CD4-positive, CD25-positive, alpha-beta regulatory T cell (primary cell): ENCODE results near the gene MSRB2. TPM values are rescaled to one million over a fixed set of nuclear protein-coding genes. Genes with fewer than 3 reads are reported as not detected.

Experiments used
- ATAC-seq, 2 donors: fragments of 150-1000 bp; cut with Tn5 transposase; one replicate each; pipeline ENCODE4 v1.10.0; 2021; ENCODE audit warnings: low read depth in 2 of 2, moderate number of reproducible peaks in 2 of 2, moderate library complexity in 1 of 2
- DNase-seq, 3 donors: peaks; one replicate each; pipeline versions ENCODE4 v3.0.0 to v3.0.0-alpha.2; 2012 to 2022; ENCODE audit warnings: mixed read lengths in 1 of 3
- H3K27ac ChIP-seq: one replicate; pipeline ENCODE4 v1.7.0; 2013; ENCODE audit warnings: mild to moderate bottlenecking, low read length; ENCODE audit not compliant: insufficient read depth, poor library complexity, severe bottlenecking
- H3K27me3 ChIP-seq: one replicate; pipeline ENCODE4 v1.7.0; 2013; ENCODE audit warnings: low read length; ENCODE audit not compliant: control insufficient read depth, insufficient read depth
- H3K36me3 ChIP-seq: one replicate; pipeline ENCODE4 v1.7.0; 2013; ENCODE audit warnings: mild to moderate bottlenecking, low read length, moderate library complexity; ENCODE audit not compliant: control insufficient read depth, insufficient read depth
- H3K4me1 ChIP-seq: 2 replicates; pipeline ENCODE4 v1.7.0; 2013; ENCODE audit warnings: mild to moderate bottlenecking, low read length; ENCODE audit not compliant: insufficient read depth, control insufficient read depth, poor library complexity, severe bottlenecking
- H3K4me3 ChIP-seq: one replicate; pipeline ENCODE4 v1.7.0; 2013; ENCODE audit warnings: low read depth, mild to moderate bottlenecking, low read length, moderate library complexity
- H3K9me3 ChIP-seq, 2 experiments: 1 replicate in 1 of 2; 2 replicates in 1 of 2; pipeline ENCODE4 v1.7.0; 2013; ENCODE audit warnings: low read length in 2 of 2, mild to moderate bottlenecking in 1 of 2, moderate library complexity in 1 of 2; ENCODE audit not compliant: control insufficient read depth in 2 of 2
- H3K27ac Mint-ChIP-seq, 3 donors: one replicate each; pipeline ENCODE4 v1.8.0; 2020 to 2022; ENCODE audit warnings: mild to moderate bottlenecking in 3 of 3, mixed read lengths in 3 of 3, moderate library complexity in 2 of 3
- H3K27me3 Mint-ChIP-seq: one replicate; pipeline ENCODE4 v1.8.0; 2022; ENCODE audit warnings: mild to moderate bottlenecking, mixed read lengths
- H3K36me3 Mint-ChIP-seq: one replicate; pipeline ENCODE4 v1.8.0; 2020; ENCODE audit warnings: mixed read lengths
- H3K4me1 Mint-ChIP-seq, 4 donors: one replicate each; pipeline ENCODE4 v1.8.0; 2020 to 2022; ENCODE audit warnings: mixed read lengths in 4 of 4, mild to moderate bottlenecking in 1 of 4
- H3K4me3 Mint-ChIP-seq, 4 donors: one replicate each; pipeline ENCODE4 v1.8.0; 2020 to 2022; ENCODE audit warnings: mild to moderate bottlenecking in 4 of 4, mixed read lengths in 4 of 4, moderate library complexity in 3 of 4
- H3K9me3 Mint-ChIP-seq, 7 donors: one replicate each; pipeline ENCODE4 v1.8.0; 2020 to 2022; ENCODE audit warnings: mixed read lengths in 7 of 7, mild to moderate bottlenecking in 3 of 7, moderate library complexity in 2 of 7
- polyA plus RNA-seq, 4 donors: library from polyadenylated mRNA; unstranded; fragments of 300-500 nt; fragmentation: Illumina TruSeq; gene quantifications; one replicate each; pipeline ENCODE4 v1.2.3, GENCODE V29; 2021
- total RNA-seq: library from RNA; stranded (reverse); gene quantifications from one replicate; pipeline ENCODE4 v1.2.3, GENCODE V29; 2022

MSRB2 gene
- total and polyA plus RNA-seq, 5 donors from 2014 or later: 1.3 to 9.9 (median 6.0) TPM

GRCh38 chr10:23106331-23107072 is 11.1 kb downstream of the MSRB2 start:
- Mint-ChIP-seq H3K4me3 (no peak overlapping the region), H3K4me1 (peaks cover 0 to 9% (median 3%) of the 10 kb centered on the region in 4 donors), H3K27ac (no peak overlapping the region), H3K36me3 (peaks cover 38% of the 10 kb centered on the region), H3K27me3 (no peaks in the 10 kb centered on the region), H3K9me3 (no peaks in the 10 kb centered on the region)
- Histone ChIP-seq H3K27ac (no peak overlapping the region), H3K27me3 (no peaks in the 10 kb centered on the region), H3K4me3 (no peak overlapping the region), H3K36me3 (peaks cover 9% of the 10 kb centered on the region), H3K9me3 (no peaks in the 10 kb centered on the region), H3K4me1 (no peaks in the 10 kb centered on the region)
- no peak for DNase-seq
- ATAC-seq: no peak

DNA sequence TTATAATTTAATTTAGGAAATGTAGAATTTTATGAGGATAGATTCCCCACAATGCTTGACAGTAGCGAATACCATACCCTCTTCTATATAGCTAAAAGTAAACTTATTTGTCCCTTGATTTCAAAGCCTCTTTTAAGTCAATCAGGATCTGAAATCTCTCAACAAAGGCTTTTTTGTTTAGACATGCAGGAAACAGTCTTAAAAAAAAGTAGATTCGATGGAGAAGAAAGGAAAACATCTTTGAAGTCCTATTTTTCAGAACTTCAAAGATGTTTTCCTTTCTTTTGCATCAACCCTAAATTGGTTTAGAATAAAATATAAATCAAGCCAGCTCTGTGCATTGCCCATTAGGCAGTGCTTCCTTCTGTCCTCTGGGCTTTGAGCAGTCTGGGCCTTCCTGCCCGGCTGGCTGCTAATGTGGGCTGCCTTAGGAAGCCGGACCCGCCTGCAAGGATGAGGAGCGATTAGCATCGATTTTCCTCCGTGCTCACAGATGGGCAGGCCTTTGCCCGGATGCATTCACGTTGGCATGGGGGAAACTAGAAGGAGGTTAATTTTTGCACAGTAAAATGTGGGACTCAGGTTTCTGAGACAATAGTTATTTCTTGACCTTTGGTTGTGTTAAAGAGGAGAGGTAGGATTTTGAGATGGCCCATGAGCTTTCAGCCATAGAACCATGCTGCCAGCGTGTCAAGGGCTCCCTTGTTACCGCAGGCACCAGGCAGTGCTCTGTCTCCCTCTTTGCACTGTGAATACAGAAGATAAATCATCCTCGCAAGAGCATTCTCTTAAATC is 15.5 kb downstream of the MSRB2 start:
- H3K36me3 Mint-ChIP-seq: peaks cover 37% of the 10 kb centered on the region
- H3K36me3 ChIP-seq: peaks cover 2% of the 10 kb centered on the region
- no peak for DNase-seq
- peaks cover 0 to 2% (median 0%) of the 10 kb centered on the region in 4 donors for H3K4me1 Mint-ChIP-seq
- H3K4me1 ChIP-seq: no peaks in the 10 kb centered on the region
- no peaks in the 10 kb centered on the region for H3K9me3 ChIP-seq
- ATAC-seq: no peak
- H3K4me3 Mint-ChIP-seq: no peak overlapping the region
- H3K27ac ChIP-seq: no peak overlapping the region
- H3K27me3 Mint-ChIP-seq: no peaks in the 10 kb centered on the region
- no peak overlapping the region for H3K27ac Mint-ChIP-seq
- no peaks in the 10 kb centered on the region for H3K27me3 ChIP-seq
- H3K9me3 Mint-ChIP-seq: no peaks in the 10 kb centered on the region
- H3K4me3 ChIP-seq: no peak overlapping the region

DNA sequence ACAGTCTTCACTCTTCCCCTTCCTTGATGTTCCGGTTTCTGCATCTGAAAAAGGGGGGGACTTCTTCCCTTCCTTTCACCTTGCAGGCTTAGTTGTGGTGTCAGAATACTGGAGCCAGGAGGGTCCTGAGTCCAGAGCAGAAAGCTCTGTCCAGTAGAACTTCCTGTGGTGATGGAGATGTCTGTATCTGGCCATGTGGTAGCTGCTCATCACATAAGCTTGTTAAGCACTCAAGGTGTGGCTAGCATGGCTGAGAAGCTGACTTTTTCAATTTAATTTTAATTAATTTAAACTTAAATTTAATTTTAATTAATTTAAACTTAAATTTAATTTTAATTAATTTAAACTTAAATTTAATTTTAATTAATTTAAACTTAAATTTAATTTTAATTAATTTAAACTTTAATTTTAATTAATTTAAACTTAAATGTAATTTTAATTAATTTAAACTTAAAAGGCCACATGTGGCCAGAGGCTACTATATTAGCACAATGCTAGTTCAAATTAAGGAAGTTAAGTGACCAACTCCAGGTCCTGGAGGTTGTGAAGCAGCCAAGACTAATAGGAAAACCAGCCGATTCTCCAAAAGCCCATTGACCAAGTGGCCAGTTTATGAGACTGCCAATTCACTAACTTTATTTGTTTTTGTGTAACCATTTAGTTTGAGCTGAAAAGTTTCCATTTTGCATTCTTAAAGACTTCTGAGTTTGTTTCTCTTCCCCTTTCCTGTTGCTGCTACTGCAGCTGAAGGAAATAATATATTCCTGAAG is 16.3 kb downstream of the MSRB2 start:
- H3K36me3 Mint-ChIP-seq: peaks cover 35% of the 10 kb centered on the region
- H3K27me3 ChIP-seq: no peaks in the 10 kb centered on the region
- no peak overlapping the region for H3K27ac ChIP-seq

GRCh38 chr10:23114228-23114850 is 19.0 kb downstream of the MSRB2 start:
- Histone ChIP-seq H3K27me3 (no peaks in the 10 kb centered on the region), H3K4me3 (no peak overlapping the region), H3K9me3 (no peaks in the 10 kb centered on the region), H3K27ac (no peak overlapping the region), H3K36me3 (peaks cover 5% of the 10 kb centered on the region), H3K4me1 (no peaks in the 10 kb centered on the region)
- ATAC-seq (no peak), DNase-seq (no peak)
- Mint-ChIP-seq H3K27ac (no peak overlapping the region), H3K4me3 (no peak overlapping the region), H3K27me3 (no peaks in the 10 kb centered on the region), H3K9me3 (no peaks in the 10 kb centered on the region), H3K4me1 (peaks cover 0 to 1% (median 0%) of the 10 kb centered on the region in 4 donors), H3K36me3 (peaks cover 30% of the 10 kb centered on the region)

More for the DNA sequence above, 16.3 kb downstream of the MSRB2 start:
- Histone ChIP-seq H3K36me3 (peaks cover 2% of the 10 kb centered on the region), H3K4me3 (no peak overlapping the region), H3K9me3 (no peaks in the 10 kb centered on the region), H3K4me1 (no peaks in the 10 kb centered on the region)
- ATAC-seq (no peak), DNase-seq (no peak)
- Mint-ChIP-seq H3K4me1 (peaks cover 0 to 2% (median under 1%) of the 10 kb centered on the region in 4 donors), H3K4me3 (no peak overlapping the region), H3K27ac (peak overlapping the region in 1 of 3 donors; percentile 76), H3K9me3 (no peaks in the 10 kb centered on the region), H3K27me3 (no peaks in the 10 kb centered on the region)

DNA sequence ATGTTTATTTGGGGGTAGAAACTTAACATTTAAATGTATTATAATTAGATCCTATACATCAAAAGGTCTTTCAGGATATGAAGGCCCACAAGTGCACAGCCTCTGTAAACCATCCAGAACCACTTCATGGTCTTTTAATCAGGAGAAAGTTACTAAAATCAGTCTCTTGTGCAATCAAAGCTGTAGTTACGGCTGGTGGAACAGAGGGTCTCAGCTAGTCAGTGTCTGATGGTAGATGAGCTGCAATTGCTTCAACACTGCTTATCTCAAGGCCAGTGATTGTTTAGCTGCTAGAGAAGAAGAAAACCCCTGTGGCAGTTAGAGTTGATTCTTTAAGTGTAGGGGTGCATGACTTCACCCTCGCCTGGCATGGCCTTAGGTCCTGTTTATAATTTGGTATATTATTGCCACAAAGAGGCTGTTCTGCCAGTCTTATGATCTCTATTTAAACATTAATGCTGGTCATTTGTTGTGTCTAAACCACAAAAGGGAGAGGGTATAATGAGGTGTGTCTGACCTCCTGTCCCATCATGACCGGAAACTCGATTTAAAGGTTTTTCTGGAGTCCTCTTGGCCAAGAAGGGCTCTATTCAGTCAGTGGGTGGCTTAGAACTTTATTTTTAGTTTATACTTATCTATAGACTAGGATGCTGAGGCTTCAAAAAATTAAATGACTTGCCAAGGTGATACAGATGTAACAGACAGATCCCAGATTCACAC is 21.3 kb downstream of the MSRB2 start:
- no peak overlapping the region for H3K27ac Mint-ChIP-seq
- H3K36me3 Mint-ChIP-seq: peaks cover 42% of the 10 kb centered on the region
- H3K4me3 Mint-ChIP-seq: no peak overlapping the region

GRCh38 chr10:23120001-23120934 is 24.9 kb downstream of the MSRB2 start:
- Mint-ChIP-seq H3K36me3 (peaks cover 28% of the 10 kb centered on the region), H3K27me3 (no peaks in the 10 kb centered on the region), H3K4me3 (no peak overlapping the region), H3K4me1 (peaks cover 0 to 1% (median 0%) of the 10 kb centered on the region in 4 donors), H3K27ac (no peak overlapping the region), H3K9me3 (peaks cover 0 to 4% (median 0%) of the 10 kb centered on the region in 7 donors)
- DNase-seq: no peak
- ATAC-seq: no peak
- peaks cover 8% of the 10 kb centered on the region for H3K36me3 ChIP-seq
- H3K4me1 ChIP-seq: no peaks in the 10 kb centered on the region
- H3K4me3 ChIP-seq: no peak overlapping the region
- no peaks in the 10 kb centered on the region for H3K27me3 ChIP-seq
- no peak overlapping the region for H3K27ac ChIP-seq
- no peaks in the 10 kb centered on the region for H3K9me3 ChIP-seq

More for the DNA sequence above, 21.3 kb downstream of the MSRB2 start:
- H3K27me3 Mint-ChIP-seq: no peaks in the 10 kb centered on the region
- peaks cover 0 to 1% (median 0%) of the 10 kb centered on the region in 4 donors for H3K4me1 Mint-ChIP-seq
- DNase-seq: no peak
- Histone ChIP-seq H3K4me1 (no peaks in the 10 kb centered on the region), H3K36me3 (peaks cover 8% of the 10 kb centered on the region), H3K4me3 (no peak overlapping the region), H3K27me3 (no peaks in the 10 kb centered on the region), H3K27ac (no peak overlapping the region), H3K9me3 (no peaks in the 10 kb centered on the region)
- ATAC-seq: no peak
- H3K9me3 Mint-ChIP-seq: no peaks in the 10 kb centered on the region
